Hippocampal formation (tissue), 2 donors: ENCODE measurements around the gene ZNF408.

ENCODE experiments used
- DNase-seq, 2 donors: peaks; one replicate each; lab custom pipeline; 2025; lab: John Stamatoyannopoulos, UW

The ZNF408 gene

DNA sequence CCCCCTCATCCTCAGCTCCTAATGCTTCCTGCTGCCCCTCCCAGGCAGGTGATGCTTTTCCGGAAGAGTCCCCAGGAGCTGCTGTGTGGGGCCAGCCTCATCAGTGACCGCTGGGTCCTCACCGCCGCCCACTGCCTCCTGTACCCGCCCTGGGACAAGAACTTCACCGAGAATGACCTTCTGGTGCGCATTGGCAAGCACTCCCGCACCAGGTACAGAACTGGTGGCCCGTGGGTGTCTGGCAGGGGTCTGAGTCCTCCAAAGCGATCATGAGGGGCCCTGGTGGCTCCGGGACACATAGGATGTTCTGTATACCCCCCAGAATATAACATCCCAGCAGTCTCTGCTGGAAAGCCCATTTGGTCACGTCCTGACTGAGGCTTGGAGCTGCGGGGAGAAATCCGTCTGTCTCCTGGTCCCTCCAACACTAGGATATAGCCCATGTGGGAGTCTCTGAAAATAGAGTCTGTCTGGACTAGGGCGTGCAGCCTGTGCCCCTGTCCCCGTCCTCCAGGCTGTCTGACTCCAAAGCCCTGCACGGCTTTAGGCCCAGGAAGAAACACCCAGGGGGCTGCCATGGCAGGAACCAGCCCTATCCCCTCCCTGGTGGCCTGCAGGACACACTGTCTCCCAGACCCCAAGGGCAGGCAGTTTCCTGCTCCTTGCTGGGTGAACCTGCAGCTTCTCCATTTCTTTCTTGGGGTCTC lies 27.3 kb downstream of the ZNF408 start:
- no peak for DNase-seq

GRCh38 chr11:46728659-46729040 lies 27.8 kb downstream of the ZNF408 start:
- DNase-seq, result no peak

DNA sequence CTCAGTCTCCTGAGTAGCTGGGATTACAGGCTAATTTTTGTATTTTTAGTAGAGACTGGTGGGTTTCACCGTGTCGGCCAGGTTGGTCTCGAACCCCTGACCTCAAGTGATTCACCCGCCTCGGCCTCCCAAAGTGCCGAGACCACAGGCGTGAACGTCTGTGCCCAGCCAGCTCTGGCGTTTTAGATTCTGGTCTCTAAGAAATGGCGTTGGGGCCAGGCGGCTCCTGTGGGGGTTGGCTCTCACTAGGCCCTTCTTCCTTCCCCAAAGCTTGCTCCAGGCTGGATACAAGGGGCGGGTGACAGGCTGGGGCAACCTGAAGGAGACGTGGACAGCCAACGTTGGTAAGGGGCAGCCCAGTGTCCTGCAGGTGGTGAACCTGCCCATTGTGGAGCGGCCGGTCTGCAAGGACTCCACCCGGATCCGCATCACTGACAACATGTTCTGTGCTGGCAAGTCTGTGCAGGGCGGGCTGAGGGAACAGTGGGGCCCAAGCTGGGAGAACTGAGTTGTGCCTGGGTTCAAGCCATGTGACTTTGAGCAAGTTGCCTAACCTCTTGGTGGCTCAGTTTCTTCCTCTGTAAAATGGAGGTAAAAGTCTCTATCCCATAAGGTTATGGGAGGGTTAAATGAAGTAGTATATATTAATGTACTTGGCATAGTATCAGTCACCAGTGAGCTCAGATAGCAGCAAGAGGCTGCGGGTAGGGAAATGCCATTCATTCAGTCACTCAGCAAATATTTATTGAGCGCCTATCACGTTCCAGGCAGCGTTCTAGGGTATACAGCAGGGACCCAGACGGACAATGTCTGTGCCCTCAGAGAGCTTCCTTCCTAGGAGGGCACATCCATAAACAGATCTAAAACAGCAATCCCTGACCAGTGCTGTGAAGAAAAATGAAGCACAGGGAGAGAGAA lies 28.5 kb downstream of the ZNF408 start:
- DNase-seq, result no peak

DNA sequence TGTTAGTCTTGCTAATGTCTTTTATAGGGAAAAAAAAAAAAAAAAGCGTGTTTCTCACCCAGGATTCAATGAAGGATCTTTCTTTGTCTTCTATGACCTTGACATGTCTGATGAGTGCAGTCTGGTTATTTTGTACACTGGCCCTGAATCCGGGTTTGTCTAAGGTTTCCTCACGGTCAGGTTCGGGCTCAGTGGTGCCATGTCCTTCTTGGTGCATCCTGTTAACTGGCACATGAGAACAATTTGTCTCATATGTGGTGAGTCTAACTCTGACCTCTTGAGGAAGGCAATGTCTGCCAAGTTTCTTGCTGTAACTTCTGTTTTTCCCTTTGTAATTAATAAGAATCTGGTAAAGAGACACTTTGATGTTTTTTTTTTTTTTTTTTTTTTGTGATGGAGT lies 30.7 kb downstream of the ZNF408 start:
- DNase-seq, result no peak

DNA sequence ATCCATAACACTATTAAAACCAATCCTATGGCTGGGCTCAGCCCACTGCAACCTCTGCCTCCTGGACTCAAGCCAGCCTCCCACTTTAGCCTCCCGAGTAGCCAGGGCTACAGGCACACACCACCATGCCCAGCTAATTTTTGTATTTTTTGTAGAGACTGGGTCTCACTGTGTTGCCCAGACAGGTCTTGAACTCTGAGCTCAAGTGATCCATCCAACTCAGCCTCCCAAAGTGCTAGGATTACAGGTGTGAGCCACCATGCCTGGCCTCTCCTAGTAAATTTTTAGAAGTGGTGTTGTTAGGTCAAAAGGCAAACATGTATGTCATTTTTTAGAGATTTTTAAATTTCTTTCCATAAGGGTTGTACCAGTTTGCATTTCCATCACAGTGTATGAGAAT lies 32.4 kb downstream of the ZNF408 start:
- DNase-seq, result no peak

- DNase-seq, result no peak
Measured at GRCh38 chr11:46736146-46736545, 35.3 kb downstream of the ZNF408 start.

- DNase-seq, result no peak
Measured at GRCh38 chr11:46736615-46737014, 35.8 kb downstream of the ZNF408 start.

DNA sequence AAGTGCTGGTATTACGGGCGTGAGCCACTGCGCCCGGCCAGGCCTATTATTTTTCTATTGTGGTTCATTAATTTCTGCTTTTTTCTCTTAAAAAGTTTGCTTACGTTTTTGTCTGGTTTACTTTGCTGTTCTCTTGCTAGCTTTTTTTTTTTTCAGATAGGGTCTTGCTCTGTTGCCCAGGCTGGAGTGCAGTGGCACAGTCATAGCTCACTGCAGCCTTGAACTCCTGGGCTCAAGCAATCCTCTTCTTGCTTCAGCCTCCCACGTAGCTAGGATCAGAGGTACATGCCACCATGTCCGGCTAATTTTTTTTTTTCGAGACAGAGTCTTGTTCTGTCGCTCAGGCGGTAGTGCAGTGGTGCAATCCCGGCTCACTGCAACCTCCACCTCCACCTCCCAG lies 36.9 kb downstream of the ZNF408 start:
- no peak for DNase-seq

DNA sequence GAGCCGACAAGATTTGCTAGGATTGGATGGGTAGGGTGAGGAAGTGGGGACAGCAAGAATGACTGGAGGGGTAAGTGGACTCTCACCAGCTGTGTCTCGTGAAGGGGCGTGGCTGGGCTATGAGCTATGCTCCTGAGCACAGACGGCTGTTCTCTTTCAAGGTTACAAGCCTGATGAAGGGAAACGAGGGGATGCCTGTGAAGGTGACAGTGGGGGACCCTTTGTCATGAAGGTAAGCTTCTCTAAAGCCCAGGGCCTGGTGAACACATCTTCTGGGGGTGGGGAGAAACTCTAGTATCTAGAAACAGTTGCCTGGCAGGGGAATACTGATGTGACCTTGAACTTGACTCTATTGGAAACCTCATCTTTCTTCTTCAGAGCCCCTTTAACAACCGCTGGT lies 38.1 kb downstream of the ZNF408 start:
- no peak for DNase-seq

DNA sequence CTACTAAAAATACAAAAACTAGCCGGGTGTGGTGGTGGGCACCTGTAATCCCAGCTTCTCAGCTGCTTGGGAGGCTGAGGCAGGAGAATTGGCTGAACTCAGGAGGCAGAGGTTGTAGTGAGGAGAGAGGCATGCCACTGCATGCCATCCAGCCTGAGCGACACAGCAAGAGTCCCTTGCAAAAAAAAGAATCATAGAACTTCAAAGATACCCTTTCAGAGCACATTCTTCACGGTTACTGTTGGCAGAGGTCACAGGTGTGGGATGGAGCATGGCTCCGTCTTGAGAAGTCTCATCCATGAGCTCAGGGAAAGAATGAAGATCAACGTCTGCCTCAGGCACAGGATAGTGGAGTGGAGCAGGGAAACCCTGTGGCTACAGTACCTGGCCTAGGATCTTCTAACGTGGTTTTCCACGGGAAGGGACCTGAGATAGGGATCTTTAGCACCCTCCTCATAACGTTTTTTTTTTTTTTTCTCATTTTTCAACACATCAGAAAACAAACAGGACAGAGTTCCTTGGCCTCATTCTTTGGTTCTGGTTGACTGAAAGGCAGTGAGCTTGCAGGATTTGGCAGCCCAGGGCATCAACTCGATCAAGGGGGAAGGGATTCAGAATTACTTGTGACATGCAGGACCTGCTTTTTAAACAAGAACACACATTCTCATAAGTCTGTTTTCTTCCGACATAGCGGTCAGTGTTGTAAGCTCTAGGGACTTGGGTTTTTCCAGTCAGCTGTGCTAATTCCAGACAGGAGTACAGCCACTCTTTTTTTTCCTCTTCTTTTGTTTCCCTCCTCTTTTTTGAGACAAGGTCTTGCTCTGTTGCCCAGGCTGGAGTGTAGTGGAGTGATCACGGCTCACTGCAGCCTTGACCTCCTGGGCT lies 41.0 kb downstream of the ZNF408 start:
- no peak for DNase-seq

DNA sequence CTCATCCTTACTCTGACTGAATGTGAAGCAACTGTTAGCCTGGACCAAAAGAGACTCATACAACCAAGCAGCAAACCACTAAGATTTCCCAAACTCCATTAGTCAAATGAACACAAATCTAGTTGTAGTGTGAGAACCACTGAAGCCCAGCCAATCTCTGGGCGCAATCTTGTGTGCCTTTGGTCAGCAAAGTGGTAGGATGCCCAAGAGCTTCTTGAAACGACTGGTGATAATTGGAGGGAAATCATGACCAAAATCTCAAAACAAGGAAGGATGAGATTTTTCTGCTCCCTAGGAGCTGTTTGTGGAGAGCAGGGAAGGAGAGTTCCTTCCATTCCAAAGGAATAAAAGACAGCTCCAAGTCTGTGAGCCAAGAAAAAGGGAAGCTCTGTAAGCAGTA lies 42.2 kb downstream of the ZNF408 start:
- no peak for DNase-seq

GRCh38 chr11:46743693-46744339 lies 43.0 kb downstream of the ZNF408 start:
- no peak for DNase-seq

- DNase-seq, result no peak
Measured at GRCh38 chr11:46745328-46745727, 44.5 kb downstream of the ZNF408 start.

- DNase-seq, result no peak
Measured at GRCh38 chr11:46745995-46746394, 45.2 kb downstream of the ZNF408 start.

- DNase-seq, result no peak
Measured at GRCh38 chr11:46747150-46747549, 46.3 kb downstream of the ZNF408 start.
